HepG2 (cell line): ENCODE results near the gene CLCN1. TPM values are rescaled to one million over a fixed set of nuclear protein-coding genes. Genes with fewer than 3 reads are reported as not detected.

Experiments
- ATAC-seq: fragments of 200-7000 bp; cut with Tn5 transposase; 3 replicates; pipeline ENCODE4 v1.9.1; 2020; ENCODE audit warnings: mild to moderate bottlenecking, moderate library complexity
- BruUV-seq: library from RNA; stranded (reverse); fragments of 400-500 nt; replicated peaks from 2 replicates; lab custom pipeline; 2021; lab: Mats Ljungman, UMichigan
- CTCF ChIA-PET: fragments of 300-600 bp; formaldehyde crosslinking; extraction: SDS; loops from one replicate; lab custom pipeline; 2021; ENCODE audit warnings: low total read pairs, inconsistent platforms, low intra/inter-chr PET ratio; lab: Yijun Ruan, JAX
- POLR2A ChIA-PET: fragments of 350-600 bp; sonication (Branson Sonifier 250); formaldehyde crosslinking; loops from one replicate; lab custom pipeline; 2020; ENCODE audit warnings: antibody characterized with exemption, inconsistent platforms; lab: Yijun Ruan, JAX
- DNase-seq: peaks from one replicate; pipeline ENCODE4 v3.0.0-alpha.2; 2015; ENCODE audit warnings: low spot score
- FAIRE-seq: peaks from 3 replicates; lab custom pipeline; 2011; peaks lifted over from hg19 to GRCh38; lab: Jason Lieb, UNC
- H2AFZ ChIP-seq: one replicate; pipeline ENCODE4 v1.6.1; 2011; ENCODE audit warnings: low read length, inconsistent platforms
- H3K27ac ChIP-seq: fragments of 300-600 bp; 3 replicates; pipeline ENCODE4 v1.8.0; 2011; ENCODE audit warnings: mixed run types, mild to moderate bottlenecking, mixed read lengths, low read length, inconsistent platforms; ENCODE audit not compliant: insufficient read depth; ENCODE audit errors: extremely low read length
- H3K27me3 ChIP-seq, 2 experiments: fragments of 200-600 bp in 1 of 2; 2 replicates in 1 of 2; 3 replicates in 1 of 2; pipeline versions ENCODE4 v1.6.0 to v1.8.0; 2011; ENCODE audit warnings: low read length in 2 of 2, mild to moderate bottlenecking in 2 of 2, moderate library complexity in 2 of 2, inconsistent platforms in 1 of 2; ENCODE audit not compliant: insufficient read depth in 2 of 2, control insufficient read depth in 1 of 2
- H3K36me3 ChIP-seq, 2 experiments: fragments of 200-600 bp in 1 of 2; replicated peaks in 1 of 2; 2 replicates in 1 of 2; 3 replicates in 1 of 2; pipeline versions ENCODE4 v1.5.1 to v1.8.0; 2011; ENCODE audit warnings: low read length in 2 of 2, inconsistent platforms in 1 of 2; ENCODE audit not compliant: insufficient read depth in 2 of 2, control insufficient read depth in 1 of 2
- H3K4me1 ChIP-seq: 2 replicates; pipeline ENCODE4 v1.5.1; 2012; ENCODE audit warnings: low read length, inconsistent platforms; ENCODE audit not compliant: insufficient read depth
- H3K4me2 ChIP-seq: 2 replicates; pipeline ENCODE4 v1.6.0; 2011; ENCODE audit warnings: low read depth, low read length, inconsistent platforms
- H3K4me3 ChIP-seq, 3 experiments: fragments of 200-600 bp in 1 of 3; sonication (generic), shearing (Covaris generic) in 1 of 3; replicated peaks in 1 of 3; 2 replicates each; pipeline ENCODE4 v1.5.1; 2011 to 2016; ENCODE audit warnings: low read length in 3 of 3, inconsistent platforms in 2 of 3, low read depth in 2 of 3, mild to moderate bottlenecking in 2 of 3, control low read depth in 1 of 3, mixed read lengths in 1 of 3; ENCODE audit not compliant: insufficient read depth in 1 of 3
- H3K79me2 ChIP-seq: one replicate; pipeline ENCODE4 v1.6.1; 2011; ENCODE audit warnings: low read length, inconsistent platforms; ENCODE audit not compliant: insufficient read depth
- H3K9ac ChIP-seq: 2 replicates; pipeline ENCODE4 v1.6.0; 2011; ENCODE audit warnings: mild to moderate bottlenecking, low read depth, low read length, inconsistent platforms; ENCODE audit not compliant: insufficient read depth
- H3K9me3 ChIP-seq: 2 replicates; pipeline ENCODE4 v1.5.1; 2012; ENCODE audit warnings: mild to moderate bottlenecking, low read length
- H4K20me1 ChIP-seq: 2 replicates; pipeline ENCODE4 v1.6.0; 2011; ENCODE audit warnings: inconsistent platforms, mild to moderate bottlenecking, low read length, moderate library complexity; ENCODE audit not compliant: insufficient read depth
- CENPT ChIP-seq: sonication (generic); formaldehyde crosslinking; IDR thresholded peaks from 2 replicates; pipeline ENCODE4 v1.8.0; 2022; ENCODE audit warnings: low read depth, mild to moderate bottlenecking, moderate library complexity, missing genetic modification reagents
- ETV6 ChIP-seq: sonication (generic); formaldehyde crosslinking; conservative IDR thresholded peaks from 2 replicates; pipeline ENCODE4 v1.4.0; 2020; ENCODE audit warnings: missing genetic modification reagents
- PPARG ChIP-seq: conservative IDR thresholded peaks from 2 replicates; pipeline ENCODE4 v1.6.1; 2016; ENCODE audit warnings: missing biosample characterization, missing genetic modification reagents
- RELA ChIP-seq: sonication (generic); formaldehyde crosslinking; IDR thresholded peaks from 2 replicates; pipeline ENCODE4 v1.4.0; 2020; ENCODE audit warnings: missing genetic modification reagents
- ZNF124 ChIP-seq: sonication (generic); formaldehyde crosslinking; IDR thresholded peaks from 2 replicates; pipeline ENCODE4 v1.4.0; 2020; ENCODE audit warnings: missing genetic modification reagents
- ZNF337 ChIP-seq: sonication (generic); formaldehyde crosslinking; IDR thresholded peaks from 2 replicates; pipeline ENCODE4 v1.5.1; 2020; ENCODE audit warnings: missing genetic modification reagents, low read depth, mild to moderate bottlenecking, borderline replicate concordance
- ZNF883 ChIP-seq: sonication (generic); formaldehyde crosslinking; IDR thresholded peaks from 2 replicates; pipeline ENCODE4 v1.5.1; 2020; ENCODE audit warnings: mild to moderate bottlenecking, missing genetic modification reagents; ENCODE audit errors: not compliant biosample characterization
- WGBS: methylation state at CpG from one replicate; pipeline ENCODE4 v1.1.6; 2017; ENCODE audit warnings: low lambda C conversion rate; 5-methylcytosine and 5-hydroxymethylcytosine counted together
- in situ Hi-C: cut with HindIII; loops from 2 replicates; pipeline ENCODE4 v1.10.0; 2017; ENCODE audit warnings: low pct_unique_long_range_greater_than_20kb; ENCODE audit not compliant: extremely low pct_ligation_motif_present
- intact Hi-C: fragments of 100-400 bp; cut with micrococcal nuclease; formaldehyde crosslinking; loops from one replicate; pipeline ENCODE4 v1.10.0; 2022; ENCODE audit not compliant: unreplicated experiment
- microRNA-seq: library from miRNA; unstranded; fragments of <30 nt; microRNA quantifications from one replicate; pipeline ENCODE4, GENCODE V29; 2020
- polyA plus RNA-seq, 8 experiments: library from polyadenylated mRNA; depleted of rRNA in 3 of 8; stranded (reverse) in 7 of 8; unstranded in 1 of 8; fragments of >200 nt; fragmentation: Illumina TruSeq in 4 of 8; extraction: Trizol in 4 of 8; gene quantifications; 2 replicates each; pipeline versions ENCODE4 v1.2.1 to v1.2.3, GENCODE V29; 2011 to 2016; ENCODE audit warnings: low read depth in 4 of 8, missing spikeins in 1 of 8, mixed read lengths in 1 of 8; ENCODE audit not compliant: insufficient read depth in 1 of 8
- small RNA-seq, 3 experiments: library from RNA; depleted of rRNA; stranded (forward); fragments of <200 nt; gene quantifications; one replicate each; pipeline ENCODE3, GENCODE V24; 2012; ENCODE audit warnings: low read depth in 2 of 3, low replicate concordance in 1 of 3; ENCODE audit not compliant: insufficient read length in 3 of 3, insufficient read depth in 2 of 3
- total RNA-seq, 5 experiments: library from RNA; depleted of rRNA; stranded (reverse); fragments of >200 nt; fragmentation: Illumina TruSeq; extraction: Trizol; gene quantifications; 2 replicates each; pipeline ENCODE4 v1.2.3, GENCODE V29; 2016; ENCODE audit warnings: low read depth in 1 of 5

Gene CLCN1
- total and polyA plus RNA-seq, 2 of the 13 experiments (the other 11 are each of a cell fraction or from before 2014, with no cell fraction given): 0.01 TPM; not detected in 1

- no peak overlapping the region for H2AFZ ChIP-seq
- no peak overlapping the region for H3K27ac ChIP-seq
- ChIA-PET POLR2A (no interaction called here), CTCF (no interaction called here)
- no peaks in the 10 kb centered on the region for H4K20me1 ChIP-seq
- in situ Hi-C loops (no loop called here), intact Hi-C loops (no loop called here)
- DNase-seq (no peak), ATAC-seq (no peak), FAIRE-seq (no peak)
- no peak overlapping the region for H3K4me2 ChIP-seq
- H3K79me2 ChIP-seq: no peaks in the 10 kb centered on the region
- H3K9ac ChIP-seq: no peak overlapping the region
- BruUV-seq: no TSS peak
- no peaks in the 10 kb centered on the region for H3K27me3 ChIP-seq
- H3K9me3 ChIP-seq: no peaks in the 10 kb centered on the region
- no peak overlapping the region for H3K4me3 ChIP-seq
- H3K4me1 ChIP-seq: peaks cover 9% of the 10 kb centered on the region
- TF ChIP-seq ZNF337 (CRISPR knock-in tag) (no peak), ZNF883 (CRISPR knock-in tag) (no peak), RELA (CRISPR knock-in tag) (no peak), PPARG (no peak), CENPT (no peak), ETV6 (CRISPR knock-in tag) (no peak), ZNF124 (CRISPR knock-in tag) (no peak)
- WGBS: 97% methylated on average over 10 of the region's 12 CpGs
- no peaks in the 10 kb centered on the region for H3K36me3 ChIP-seq
Observed at GRCh38 chr7:143401265-143401664, 85.4 kb downstream of the CLCN1 start.

Small RNA genes lying within 50 kb of the gene (microRNA-seq; reads per million reads assigned to microRNA genes)
- not detected for gene MIR6892

Small RNA genes lying within 50 kb of the gene (small RNA-seq; reads per million reads assigned to genes)
- 0 reads per million in 3 experiments for gene MIR6892
- 0 to 0.97 (median 0) reads per million in 3 experiments for gene RN7SL481P
- 0 reads per million in 3 experiments for gene RN7SL535P

Other genes starting within 250 kb of the CLCN1 start
- not detected in 2 replicates for gene PIP, start 184.0 kb upstream of the CLCN1 start, total RNA-seq (2016; rRNA removed; fragmentation: Illumina TruSeq; extraction: Trizol)
- not detected in 2 replicates for gene PIP, start 184.0 kb upstream of the CLCN1 start, polyA plus RNA-seq (2011; rRNA removed)
- not detected in 2 replicates for gene TAS2R39, start 132.7 kb upstream of the CLCN1 start, total RNA-seq (2016; rRNA removed; fragmentation: Illumina TruSeq; extraction: Trizol)
- gene TAS2R39, start 132.7 kb upstream of the CLCN1 start, polyA plus RNA-seq (2011; rRNA removed): not detected in 2 replicates
- gene TAS2R40, start 94.1 kb upstream of the CLCN1 start, total RNA-seq (2016; rRNA removed; fragmentation: Illumina TruSeq; extraction: Trizol): not detected in 2 replicates
- not detected in 2 replicates for gene TAS2R40, start 94.1 kb upstream of the CLCN1 start, polyA plus RNA-seq (2011; rRNA removed)
- 31.5 and 64.6 TPM in 2 replicates for gene GSTK1, start 52.7 kb upstream of the CLCN1 start, total RNA-seq (2016; rRNA removed; fragmentation: Illumina TruSeq; extraction: Trizol)
- 92.1 and 96.2 TPM in 2 replicates for gene GSTK1, start 52.7 kb upstream of the CLCN1 start, polyA plus RNA-seq (2011; rRNA removed)
- gene TMEM139, start 31.2 kb upstream of the CLCN1 start, total RNA-seq (2016; rRNA removed; fragmentation: Illumina TruSeq; extraction: Trizol): 7.8 and 7.9 TPM in 2 replicates
- gene TMEM139, start 31.2 kb upstream of the CLCN1 start, polyA plus RNA-seq (2011; rRNA removed): 13.8 and 14.0 TPM in 2 replicates
- 13.7 and 21.2 TPM in 2 replicates for gene CASP2, start 27.8 kb upstream of the CLCN1 start, total RNA-seq (2016; rRNA removed; fragmentation: Illumina TruSeq; extraction: Trizol)
- gene CASP2, start 27.8 kb upstream of the CLCN1 start, polyA plus RNA-seq (2011; rRNA removed): 9.0 and 10.2 TPM in 2 replicates
- 0.07 TPM in 1 of 2 replicates, not detected in the other for gene FAM131B, start 46.6 kb downstream of the CLCN1 start, total RNA-seq (2016; rRNA removed; fragmentation: Illumina TruSeq; extraction: Trizol)
- not detected in 2 replicates for gene FAM131B, start 46.6 kb downstream of the CLCN1 start, polyA plus RNA-seq (2011; rRNA removed)
- 13.1 and 13.7 TPM in 2 replicates for gene ZYX, start 65.2 kb downstream of the CLCN1 start, total RNA-seq (2016; rRNA removed; fragmentation: Illumina TruSeq; extraction: Trizol)
- 9.9 and 10.5 TPM in 2 replicates for gene ZYX, start 65.2 kb downstream of the CLCN1 start, polyA plus RNA-seq (2011; rRNA removed)
- 7.7 and 17.1 TPM in 2 replicates for gene EPHA1, start 92.7 kb downstream of the CLCN1 start, total RNA-seq (2016; rRNA removed; fragmentation: Illumina TruSeq; extraction: Trizol)
- 4.6 and 8.1 TPM in 2 replicates for gene EPHA1, start 92.7 kb downstream of the CLCN1 start, polyA plus RNA-seq (2011; rRNA removed)
- not detected in 2 replicates for gene TAS2R60, start 127.3 kb downstream of the CLCN1 start, total RNA-seq (2016; rRNA removed; fragmentation: Illumina TruSeq; extraction: Trizol)
- gene TAS2R60, start 127.3 kb downstream of the CLCN1 start, polyA plus RNA-seq (2011; rRNA removed): not detected in 2 replicates
- not detected in 2 replicates for gene TAS2R41, start 161.8 kb downstream of the CLCN1 start, total RNA-seq (2016; rRNA removed; fragmentation: Illumina TruSeq; extraction: Trizol)
- gene TAS2R41, start 161.8 kb downstream of the CLCN1 start, polyA plus RNA-seq (2011; rRNA removed): not detected in 2 replicates